Stimulated activated CD4-positive, alpha-beta T cell treated with anti-CD3 and anti-CD28 coated beads, Interleukin-12 subunit alpha, Interleukin-12 subunit beta, amount 100 ng/mL, for 48 hours (primary cell): Measurements from ENCODE around the gene KTN1.

Experiments used
- DNase-seq, 3 donors: peaks; one replicate each; pipeline ENCODE4 v3.0.0-alpha.2; 2020; ENCODE audit warnings: low read depth in 2 of 3, low spot score in 1 of 3

The KTN1 gene

GRCh38 chr14:55579724-55580469, at the start of gene KTN1:
Gene KTN1 (plus strand): TSS chr14:55580207. CDS start chr14:55612049, 31,842 bp downstream.
- DNase-seq, result peak; percentile 61 to 83 (median 66)

GRCh38 chr14:55530464-55530863, 49.5 kb upstream of the KTN1 start:
- no peak for DNase-seq

- no peak for DNase-seq
Measured at GRCh38 chr14:55532645-55533344, 47.2 kb upstream of the KTN1 start.

GRCh38 chr14:55533960-55534359, 46.0 kb upstream of the KTN1 start:
- no peak for DNase-seq

GRCh38 chr14:55535516-55536203, 44.3 kb upstream of the KTN1 start:
- DNase-seq, result no peak

GRCh38 chr14:55536204-55536708, 43.8 kb upstream of the KTN1 start:
- no peak for DNase-seq

GRCh38 chr14:55537782-55538181, 42.2 kb upstream of the KTN1 start:
- DNase-seq, result no peak

- no peak for DNase-seq
Measured at GRCh38 chr14:55539975-55540374, 40.0 kb upstream of the KTN1 start.

- DNase-seq, result no peak
Measured at GRCh38 chr14:55540847-55541773, 38.9 kb upstream of the KTN1 start.

- DNase-seq, result no peak
Measured at GRCh38 chr14:55545779-55546178, 34.2 kb upstream of the KTN1 start.

GRCh38 chr14:55546212-55546874, 33.7 kb upstream of the KTN1 start:
- DNase-seq, result no peak

- DNase-seq, result no peak
Measured at GRCh38 chr14:55547650-55548315, 32.2 kb upstream of the KTN1 start.

- no peak for DNase-seq
Measured at GRCh38 chr14:55553791-55554190, 26.2 kb upstream of the KTN1 start.

GRCh38 chr14:55556929-55557623, 22.9 kb upstream of the KTN1 start:
- no peak for DNase-seq

- no peak for DNase-seq
Measured at GRCh38 chr14:55562135-55562534, 17.9 kb upstream of the KTN1 start.

GRCh38 chr14:55568618-55569017, 11.4 kb upstream of the KTN1 start:
- DNase-seq, result no peak

- DNase-seq, result no peak
Measured at GRCh38 chr14:55571125-55571889, 8.7 kb upstream of the KTN1 start.

GRCh38 chr14:55572578-55572977, 7.4 kb upstream of the KTN1 start:
- no peak for DNase-seq
